Measurements from ENCODE around the gene SEC24C. TPM values are rescaled to one million over a fixed set of nuclear protein-coding genes. Genes with fewer than 3 reads are reported as not detected.
A peak's percentile ranks its signal among the peaks of the same experiment; 100 is the strongest.

Gene SEC24C
- polyA plus RNA-seq, 1 of the 3 experiments (the other 2 are of a cell fraction) = 73.6 TPM

DNA sequence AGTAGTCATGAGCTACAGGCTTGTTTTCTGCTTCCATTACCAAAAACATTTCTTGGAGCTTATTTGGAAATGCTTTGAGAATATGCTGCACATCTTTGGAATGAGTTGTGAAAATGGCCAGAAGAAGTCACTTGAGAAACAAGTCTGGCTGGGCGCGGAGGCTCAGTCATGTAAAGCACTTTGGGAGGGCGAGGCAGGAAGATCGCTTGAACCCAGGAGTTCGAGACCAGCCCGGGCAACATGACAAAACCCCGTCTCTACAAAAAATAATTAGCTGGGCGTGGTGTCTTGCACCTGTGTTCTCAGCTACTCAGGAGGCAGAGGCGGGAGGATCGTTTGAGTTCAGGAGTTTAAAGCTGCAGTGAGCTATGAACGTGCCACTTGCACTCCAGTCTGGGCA is 36.8 kb downstream of the SEC24C start:
- Histone ChIP-seq H3K4me2 (peak overlapping the region; percentile 67), H3K9me2 (no peaks in the 10 kb centered on the region), H3K9me3 (no peaks in the 10 kb centered on the region), H3K27ac (ENCODE audit: low read depth in 2 of 2, low read length in 1 of 2) (peak overlapping the region in 1 of 2 experiments; percentile 5; a peak in 1 of 4 replicates), H3K27me3 (ENCODE audit: insufficient read depth) (no peaks in the 10 kb centered on the region), H3F3A (replicated peaks; ENCODE audit: insufficient read depth) (peaks cover 9% of the 10 kb centered on the region), H3K4me1 (ENCODE audit: control insufficient read depth in 1 of 2, insufficient read depth in 2 of 2, low read depth in 1 of 2, low read length in 1 of 2) (peaks cover 0 to 11% of the 10 kb centered on the region in 2 experiments; a peak in 3 of 4 replicates), H3K9ac (peak overlapping the region; percentile 80), H2AFZ (ENCODE audit: low read depth) (no peak overlapping the region), H4K20me1 (ENCODE audit: insufficient read depth) (no peaks in the 10 kb centered on the region), H3K36me3 (replicated peaks in 1 of 2; ENCODE audit: control insufficient read depth in 1 of 2, insufficient read depth in 2 of 2, low read length in 1 of 2) (peaks cover 10 to 23% of the 10 kb centered on the region in 2 experiments), H3K4me3 (ENCODE audit: low read depth in 2 of 2, low read length in 1 of 2) (peak overlapping the region; percentile 63 to 81), H3K79me2 (ENCODE audit: insufficient read depth) (peaks cover 90% of the 10 kb centered on the region)
- no peak for DNase-seq
- TF ChIP-seq, protein P1, sequence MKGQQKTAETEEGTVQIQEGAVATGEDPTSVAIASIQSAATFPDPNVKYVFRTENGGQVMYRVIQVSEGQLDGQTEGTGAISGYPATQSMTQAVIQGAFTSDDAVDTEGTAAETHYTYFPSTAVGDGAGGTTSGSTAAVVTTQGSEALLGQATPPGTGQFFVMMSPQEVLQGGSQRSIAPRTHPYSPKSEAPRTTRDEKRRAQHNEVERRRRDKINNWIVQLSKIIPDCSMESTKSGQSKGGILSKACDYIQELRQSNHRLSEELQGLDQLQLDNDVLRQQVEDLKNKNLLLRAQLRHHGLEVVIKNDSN (IDR thresholded peaks at IDR 0.05; ENCODE audit: borderline replicate concordance, low read depth) = no peak
- TF ChIP-seq GABPA (IDR thresholded peaks at IDR 0.05; ENCODE audit: low read depth) (no peak), EP300 (IDR thresholded peaks at IDR 0.05; ENCODE audit: borderline replicate concordance in 1 of 2, low read depth in 1 of 2, low read length in 1 of 2) (no peak), RFX5 (IDR thresholded peaks at IDR 0.05; ENCODE audit: low read length) (no peak), RCOR1 (IDR thresholded peaks at IDR 0.05; ENCODE audit: low read length) (no peak), GATA2 (CRISPR knock-in tag; IDR thresholded peaks at IDR 0.05) (no peak), MXI1 (IDR thresholded peaks at IDR 0.05; ENCODE audit: low read depth, low read length) (no peak), SIN3A (IDR thresholded peaks at IDR 0.05; ENCODE audit: borderline replicate concordance, low read depth, low read length) (no peak), NRF1 (IDR thresholded peaks at IDR 0.05; ENCODE audit: low read depth, low read length) (no peak), TAF1 (IDR thresholded peaks at IDR 0.05; ENCODE audit: borderline replicate concordance, low read depth, low read length) (no peak), SMC3 (IDR thresholded peaks at IDR 0.05; ENCODE audit: low read depth, low read length) (no peak), RAD21 (IDR thresholded peaks at IDR 0.05; ENCODE audit: low read length) (no peak), TCF12 (IDR thresholded peaks at IDR 0.05) (no peak)
- TF ChIP-seq, protein P2, sequence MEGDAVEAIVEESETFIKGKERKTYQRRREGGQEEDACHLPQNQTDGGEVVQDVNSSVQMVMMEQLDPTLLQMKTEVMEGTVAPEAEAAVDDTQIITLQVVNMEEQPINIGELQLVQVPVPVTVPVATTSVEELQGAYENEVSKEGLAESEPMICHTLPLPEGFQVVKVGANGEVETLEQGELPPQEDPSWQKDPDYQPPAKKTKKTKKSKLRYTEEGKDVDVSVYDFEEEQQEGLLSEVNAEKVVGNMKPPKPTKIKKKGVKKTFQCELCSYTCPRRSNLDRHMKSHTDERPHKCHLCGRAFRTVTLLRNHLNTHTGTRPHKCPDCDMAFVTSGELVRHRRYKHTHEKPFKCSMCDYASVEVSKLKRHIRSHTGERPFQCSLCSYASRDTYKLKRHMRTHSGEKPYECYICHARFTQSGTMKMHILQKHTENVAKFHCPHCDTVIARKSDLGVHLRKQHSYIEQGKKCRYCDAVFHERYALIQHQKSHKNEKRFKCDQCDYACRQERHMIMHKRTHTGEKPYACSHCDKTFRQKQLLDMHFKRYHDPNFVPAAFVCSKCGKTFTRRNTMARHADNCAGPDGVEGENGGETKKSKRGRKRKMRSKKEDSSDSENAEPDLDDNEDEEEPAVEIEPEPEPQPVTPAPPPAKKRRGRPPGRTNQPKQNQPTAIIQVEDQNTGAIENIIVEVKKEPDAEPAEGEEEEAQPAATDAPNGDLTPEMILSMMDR (IDR thresholded peaks at IDR 0.05) = no peak
- TF ChIP-seq, protein P3, sequence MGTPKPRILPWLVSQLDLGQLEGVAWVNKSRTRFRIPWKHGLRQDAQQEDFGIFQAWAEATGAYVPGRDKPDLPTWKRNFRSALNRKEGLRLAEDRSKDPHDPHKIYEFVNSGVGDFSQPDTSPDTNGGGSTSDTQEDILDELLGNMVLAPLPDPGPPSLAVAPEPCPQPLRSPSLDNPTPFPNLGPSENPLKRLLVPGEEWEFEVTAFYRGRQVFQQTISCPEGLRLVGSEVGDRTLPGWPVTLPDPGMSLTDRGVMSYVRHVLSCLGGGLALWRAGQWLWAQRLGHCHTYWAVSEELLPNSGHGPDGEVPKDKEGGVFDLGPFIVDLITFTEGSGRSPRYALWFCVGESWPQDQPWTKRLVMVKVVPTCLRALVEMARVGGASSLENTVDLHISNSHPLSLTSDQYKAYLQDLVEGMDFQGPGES (IDR thresholded peaks at IDR 0.05; ENCODE audit: low read depth, low read length) = no peak
- TF ChIP-seq, protein P4, sequence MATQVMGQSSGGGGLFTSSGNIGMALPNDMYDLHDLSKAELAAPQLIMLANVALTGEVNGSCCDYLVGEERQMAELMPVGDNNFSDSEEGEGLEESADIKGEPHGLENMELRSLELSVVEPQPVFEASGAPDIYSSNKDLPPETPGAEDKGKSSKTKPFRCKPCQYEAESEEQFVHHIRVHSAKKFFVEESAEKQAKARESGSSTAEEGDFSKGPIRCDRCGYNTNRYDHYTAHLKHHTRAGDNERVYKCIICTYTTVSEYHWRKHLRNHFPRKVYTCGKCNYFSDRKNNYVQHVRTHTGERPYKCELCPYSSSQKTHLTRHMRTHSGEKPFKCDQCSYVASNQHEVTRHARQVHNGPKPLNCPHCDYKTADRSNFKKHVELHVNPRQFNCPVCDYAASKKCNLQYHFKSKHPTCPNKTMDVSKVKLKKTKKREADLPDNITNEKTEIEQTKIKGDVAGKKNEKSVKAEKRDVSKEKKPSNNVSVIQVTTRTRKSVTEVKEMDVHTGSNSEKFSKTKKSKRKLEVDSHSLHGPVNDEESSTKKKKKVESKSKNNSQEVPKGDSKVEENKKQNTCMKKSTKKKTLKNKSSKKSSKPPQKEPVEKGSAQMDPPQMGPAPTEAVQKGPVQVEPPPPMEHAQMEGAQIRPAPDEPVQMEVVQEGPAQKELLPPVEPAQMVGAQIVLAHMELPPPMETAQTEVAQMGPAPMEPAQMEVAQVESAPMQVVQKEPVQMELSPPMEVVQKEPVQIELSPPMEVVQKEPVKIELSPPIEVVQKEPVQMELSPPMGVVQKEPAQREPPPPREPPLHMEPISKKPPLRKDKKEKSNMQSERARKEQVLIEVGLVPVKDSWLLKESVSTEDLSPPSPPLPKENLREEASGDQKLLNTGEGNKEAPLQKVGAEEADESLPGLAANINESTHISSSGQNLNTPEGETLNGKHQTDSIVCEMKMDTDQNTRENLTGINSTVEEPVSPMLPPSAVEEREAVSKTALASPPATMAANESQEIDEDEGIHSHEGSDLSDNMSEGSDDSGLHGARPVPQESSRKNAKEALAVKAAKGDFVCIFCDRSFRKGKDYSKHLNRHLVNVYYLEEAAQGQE (IDR thresholded peaks at IDR 0.05; ENCODE audit: low read depth, low read length) = no peak
- TF ChIP-seq, protein P5, sequence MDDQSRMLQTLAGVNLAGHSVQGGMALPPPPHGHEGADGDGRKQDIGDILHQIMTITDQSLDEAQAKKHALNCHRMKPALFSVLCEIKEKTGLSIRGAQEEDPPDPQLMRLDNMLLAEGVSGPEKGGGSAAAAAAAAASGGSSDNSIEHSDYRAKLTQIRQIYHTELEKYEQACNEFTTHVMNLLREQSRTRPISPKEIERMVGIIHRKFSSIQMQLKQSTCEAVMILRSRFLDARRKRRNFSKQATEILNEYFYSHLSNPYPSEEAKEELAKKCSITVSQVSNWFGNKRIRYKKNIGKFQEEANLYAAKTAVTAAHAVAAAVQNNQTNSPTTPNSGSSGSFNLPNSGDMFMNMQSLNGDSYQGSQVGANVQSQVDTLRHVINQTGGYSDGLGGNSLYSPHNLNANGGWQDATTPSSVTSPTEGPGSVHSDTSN (IDR thresholded peaks at IDR 0.05) = no peak
- POLR2A ChIA-PET = interaction anchor here (1.7 kb wide), 1 partner anchor 9 kb away, joined by 25 read pairs; a partner anchor contains a TSS
- 39% methylated on average over 11 of the region's 11 CpGs for WGBS (ENCODE audit: low lambda C conversion rate)
- CTCF ChIA-PET = interaction anchor here (0.7 to 1.6 kb wide), 3 partner anchors 9 to 68 kb away, joined by 3 to 5 read pairs (median 3); a partner anchor contains a TSS
